GM18867 (cell line): ENCODE results near the gene BEX3.
A peak's percentile ranks its signal among the peaks of the same experiment; 100 is the strongest.
"Not testable (repeated sequence)": the region's sequence is repeated elsewhere in the genome, so short reads cannot be mapped to it uniquely, and the experiment has no call there.

ENCODE experiments used
- ATAC-seq: cut with Tn5 transposase; IDR thresholded peaks from one replicate; pipeline ENCODE4 v1.9.1; 2021; ENCODE audit warnings: mild to moderate bottlenecking, moderate library complexity; ENCODE audit not compliant: unreplicated experiment

Gene BEX3

GRCh38 chrX:103378990-103379389 is 2.7 kb downstream of the BEX3 start:
- no peak for ATAC-seq

DNA sequence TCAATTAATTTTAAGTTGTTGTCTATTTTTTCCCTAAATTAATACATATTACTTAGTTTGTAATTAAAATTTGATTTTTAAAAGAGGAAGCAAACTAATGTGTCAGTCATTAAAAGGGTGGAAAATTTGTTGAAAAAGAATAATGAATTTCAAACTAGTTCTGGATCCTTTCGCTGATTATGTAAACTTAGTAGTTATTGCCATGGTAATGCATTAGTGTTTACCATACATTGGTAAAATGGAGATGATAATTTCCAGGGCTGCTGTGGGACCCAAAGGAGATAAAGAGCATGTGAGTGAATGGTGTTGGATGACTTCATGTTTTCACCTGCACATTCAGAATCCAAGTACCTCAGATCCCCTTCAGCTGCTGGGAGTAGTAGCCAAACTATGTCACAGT is 6.5 kb downstream of the BEX3 start:
- no peak for ATAC-seq

GRCh38 chrX:103384672-103385071 is 8.3 kb downstream of the BEX3 start:
- ATAC-seq = no peak

DNA sequence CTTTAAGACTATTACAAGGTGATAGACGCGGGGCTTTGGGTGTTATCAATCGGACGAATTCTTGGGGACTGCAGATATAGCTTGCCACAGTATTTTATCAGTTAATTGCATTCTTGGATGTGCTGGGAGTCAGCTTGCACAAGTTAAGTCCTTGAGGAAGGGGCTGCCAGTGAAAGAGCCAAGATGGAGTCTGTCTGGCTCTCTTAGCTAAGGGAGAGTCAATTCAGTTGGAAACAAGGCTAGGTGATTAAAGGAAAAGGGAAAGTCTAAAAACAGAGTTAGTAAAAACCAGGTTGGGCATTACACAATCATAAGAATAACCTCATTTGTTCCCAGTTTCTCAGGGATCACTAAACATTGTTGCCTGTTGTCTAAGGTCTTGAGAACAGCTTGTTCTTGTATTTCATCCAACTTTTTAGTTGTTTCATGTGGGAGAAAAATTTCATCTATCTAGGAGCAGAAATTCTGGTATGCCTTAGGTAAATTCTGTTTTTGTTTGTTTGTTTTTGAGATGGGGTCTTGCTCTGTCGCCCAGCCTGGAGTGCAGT is 9.0 kb downstream of the BEX3 start:
- not testable (repeated sequence) for ATAC-seq

GRCh38 chrX:103386332-103386731 is 10.0 kb downstream of the BEX3 start:
- no peak for ATAC-seq

- ATAC-seq = no peak
Observed at GRCh38 chrX:103393487-103393886, 17.1 kb downstream of the BEX3 start.

DNA sequence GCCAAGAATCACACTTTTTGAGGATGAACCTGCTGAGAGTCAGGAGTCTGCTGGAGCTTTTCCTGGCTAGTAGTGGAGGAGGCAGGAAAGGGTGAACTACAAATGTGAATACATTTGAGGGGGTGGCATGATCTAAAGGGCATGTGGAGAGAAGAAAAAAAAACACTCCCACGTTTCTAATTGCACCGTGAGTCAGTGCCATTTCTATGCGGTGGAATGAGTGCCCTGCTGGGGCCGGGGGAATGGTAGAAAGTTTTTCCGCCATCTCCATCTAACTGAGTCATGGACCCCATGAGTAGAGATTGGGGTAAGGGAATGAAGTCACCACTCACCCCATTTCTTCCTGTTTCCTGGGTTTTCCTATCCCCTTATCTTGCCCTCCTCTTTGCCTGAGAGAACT is 19.8 kb downstream of the BEX3 start:
- no peak for ATAC-seq

DNA sequence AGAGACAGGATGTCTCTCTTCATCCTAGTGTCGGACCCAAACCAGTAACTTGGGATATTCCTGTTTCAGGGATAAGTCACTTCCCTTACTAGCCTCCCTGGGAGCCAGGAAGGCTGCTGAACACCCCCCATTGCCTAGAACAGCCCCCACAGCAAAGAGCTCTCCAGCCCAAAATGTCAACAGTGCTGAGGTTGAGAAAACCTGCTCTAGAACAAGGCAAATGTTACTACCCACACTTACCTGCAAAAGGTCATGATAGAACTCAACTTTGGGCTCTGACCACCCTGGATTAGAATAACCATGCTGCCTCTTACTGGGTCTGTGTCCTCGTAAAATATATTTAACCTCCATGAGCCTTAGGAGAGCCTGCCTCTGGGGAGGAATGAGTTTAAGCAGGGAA is 20.3 kb downstream of the BEX3 start:
- no peak for ATAC-seq

- ATAC-seq = no peak
Observed at GRCh38 chrX:103397707-103398106, 21.4 kb downstream of the BEX3 start.

- ATAC-seq = no peak
Observed at GRCh38 chrX:103398421-103398864, 22.1 kb downstream of the BEX3 start.

DNA sequence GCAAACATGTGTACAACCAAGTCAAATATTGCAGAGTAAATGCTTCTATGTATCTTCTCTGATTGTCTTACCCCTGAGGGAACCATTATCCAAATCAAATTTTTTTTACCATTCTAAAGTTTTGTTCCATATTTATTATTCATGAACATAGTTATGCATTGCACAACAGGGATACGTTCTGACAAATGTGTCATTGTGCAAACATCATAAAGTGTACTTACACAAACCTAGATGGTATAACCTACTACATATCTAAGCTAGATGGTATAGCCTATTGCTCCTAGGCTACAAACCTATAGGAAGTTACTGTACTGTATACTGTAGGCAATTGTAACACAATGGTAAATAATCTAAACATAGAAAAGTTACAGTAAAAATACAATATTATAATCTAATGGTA is 23.4 kb downstream of the BEX3 start:
- no peak for ATAC-seq

DNA sequence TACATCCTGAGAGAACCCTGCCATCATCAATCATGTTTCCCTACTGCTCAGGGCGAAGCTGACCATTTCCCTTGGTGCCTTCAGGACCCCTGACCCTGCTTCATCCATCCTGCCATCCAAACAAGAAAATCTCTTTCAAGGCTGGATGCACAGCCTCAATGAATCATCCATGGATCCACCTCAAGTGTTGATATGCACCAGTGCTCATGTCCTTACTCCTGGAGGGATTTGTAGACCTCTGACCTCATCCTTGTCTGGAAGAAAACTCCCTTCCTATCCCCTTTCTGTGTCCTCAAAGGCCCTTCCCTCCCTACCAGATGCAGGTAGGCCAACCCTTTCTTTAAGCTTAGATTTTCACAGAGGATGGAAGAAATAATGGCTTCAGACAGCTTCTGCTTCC is 24.6 kb downstream of the BEX3 start:
- no peak for ATAC-seq

GRCh38 chrX:103404231-103405008 is 28.1 kb downstream of the BEX3 start:
- ATAC-seq = peak; percentile 98

GRCh38 chrX:103405009-103405333 is 28.6 kb downstream of the BEX3 start:
- no peak for ATAC-seq

DNA sequence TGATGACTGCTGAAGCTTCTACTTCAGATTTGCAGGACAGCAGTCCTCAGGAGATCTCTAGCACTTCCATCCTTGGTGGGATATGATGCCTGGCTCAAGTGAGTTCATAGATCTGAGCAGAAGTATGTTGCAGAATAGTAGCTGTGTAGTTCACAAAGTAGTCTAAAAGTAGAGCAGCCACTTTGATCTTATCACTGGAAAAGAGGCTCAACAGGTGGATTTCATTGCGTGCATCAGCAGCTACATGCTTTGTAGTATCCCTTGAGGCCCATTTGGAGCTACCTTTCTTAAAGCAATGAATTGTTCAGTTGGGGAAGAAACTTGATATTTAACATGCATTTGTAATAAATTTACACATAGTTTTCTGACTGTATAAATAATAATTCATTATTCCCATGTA is 29.9 kb downstream of the BEX3 start:
- no peak for ATAC-seq

DNA sequence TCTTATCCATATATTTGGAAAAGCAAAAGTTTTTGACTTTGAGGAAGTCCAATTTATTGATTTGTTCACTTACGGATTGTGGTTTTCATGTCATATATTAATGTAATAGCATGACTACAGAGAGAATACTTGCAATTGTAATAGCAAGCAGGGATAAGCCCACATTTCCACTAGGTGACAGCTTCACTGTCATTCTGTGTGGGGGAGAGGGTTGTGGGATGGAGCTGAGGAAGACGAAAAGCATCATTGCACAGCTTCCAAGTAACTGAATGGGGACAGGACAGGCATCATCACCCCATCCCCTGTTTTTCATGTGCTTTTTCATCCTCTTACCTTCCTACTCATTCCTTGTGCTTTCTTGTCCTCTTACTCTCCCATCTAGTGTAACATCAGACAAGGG is 31.4 kb downstream of the BEX3 start:
- no peak for ATAC-seq

- ATAC-seq = not testable (repeated sequence)
Observed at GRCh38 chrX:103411721-103412120, 35.4 kb downstream of the BEX3 start.

DNA sequence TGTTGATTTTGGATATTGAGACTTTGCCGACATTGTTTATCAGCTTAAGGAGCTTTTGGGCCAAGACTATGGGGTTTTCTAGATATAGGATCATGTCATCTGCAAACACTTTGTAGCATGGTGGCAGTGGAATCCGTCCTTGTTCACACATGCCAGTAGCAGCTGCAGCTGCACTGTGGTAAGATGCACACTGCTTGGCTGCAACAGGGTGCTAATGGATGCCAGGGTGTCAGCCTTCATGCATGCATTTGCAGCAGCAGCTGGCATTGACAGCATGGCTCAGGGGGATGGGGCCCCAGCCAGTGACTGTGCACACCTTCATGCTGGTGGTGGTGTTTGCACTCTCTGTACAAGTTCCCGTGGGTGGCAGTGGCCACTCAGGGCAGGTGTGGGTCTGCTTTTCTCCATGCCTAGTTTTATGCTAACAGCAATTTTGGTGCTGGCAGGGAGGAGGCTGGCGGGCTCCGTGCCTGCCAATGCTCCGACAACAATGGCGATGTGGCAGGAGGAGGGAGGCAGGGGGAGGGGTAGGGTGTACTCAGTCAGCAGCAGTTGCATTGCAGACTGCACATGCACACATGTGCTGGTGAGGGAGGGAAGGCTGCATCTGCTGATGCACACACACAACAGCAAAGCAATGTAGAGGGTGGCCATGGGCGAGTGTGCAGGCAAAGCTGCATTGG is 37.5 kb downstream of the BEX3 start:
- no peak for ATAC-seq

DNA sequence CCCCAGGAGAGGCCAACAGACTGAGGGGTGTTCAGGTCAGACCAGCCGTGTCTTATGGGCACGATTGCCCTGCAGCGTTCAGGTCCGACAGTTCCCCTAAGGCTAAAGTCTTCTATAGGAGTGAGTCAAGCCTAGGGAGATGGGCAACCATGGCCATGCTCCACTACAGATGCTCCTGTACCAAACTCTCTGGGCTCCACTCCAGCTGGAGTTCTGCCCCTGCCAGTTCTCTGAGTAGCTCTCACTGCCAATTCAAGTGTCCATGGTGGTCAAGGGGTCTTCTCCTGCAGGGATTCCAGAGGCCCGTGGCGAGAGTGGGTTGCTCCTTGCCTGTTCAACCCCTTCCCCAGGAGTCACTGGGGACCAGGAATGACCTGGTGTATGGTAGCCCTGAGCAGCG is 38.2 kb downstream of the BEX3 start:
- ATAC-seq = no peak

DNA sequence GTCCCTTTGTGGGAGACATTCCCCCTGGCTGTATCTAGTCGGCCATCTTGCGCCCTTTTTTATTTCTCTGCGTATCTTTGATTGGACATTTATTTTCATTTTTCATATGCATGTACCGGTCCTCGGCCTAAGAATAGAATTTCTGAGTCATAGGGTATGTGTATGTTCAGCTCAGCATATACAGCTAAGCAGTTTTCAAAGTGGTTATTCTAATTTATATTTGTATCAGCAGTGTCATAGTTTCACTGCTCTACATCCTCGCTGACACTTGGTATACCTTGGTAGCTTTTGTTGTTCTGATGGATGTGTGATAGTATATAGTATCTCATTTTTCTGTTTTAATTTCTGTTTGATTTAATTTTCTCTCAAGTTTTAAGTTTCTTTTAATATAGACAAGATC is 38.7 kb downstream of the BEX3 start:
- no peak for ATAC-seq

DNA sequence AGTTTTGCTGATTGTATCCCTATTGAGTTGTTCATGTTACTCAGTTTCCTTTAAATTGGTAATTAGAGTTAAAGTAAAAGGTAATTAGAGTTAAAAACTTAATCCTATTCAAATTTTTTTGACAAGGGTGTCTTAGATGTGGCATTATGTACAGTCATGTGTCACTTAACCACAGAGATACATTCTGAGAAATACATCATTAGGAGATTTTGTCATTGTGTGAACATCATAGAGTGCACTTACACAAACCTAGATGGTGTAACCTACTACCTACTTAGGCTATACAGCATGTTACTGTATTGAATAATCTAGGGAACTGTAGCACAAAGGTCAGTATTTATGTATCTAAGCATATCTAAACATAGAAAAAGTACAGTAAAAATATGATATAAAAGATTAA is 39.2 kb downstream of the BEX3 start:
- ATAC-seq = no peak

DNA sequence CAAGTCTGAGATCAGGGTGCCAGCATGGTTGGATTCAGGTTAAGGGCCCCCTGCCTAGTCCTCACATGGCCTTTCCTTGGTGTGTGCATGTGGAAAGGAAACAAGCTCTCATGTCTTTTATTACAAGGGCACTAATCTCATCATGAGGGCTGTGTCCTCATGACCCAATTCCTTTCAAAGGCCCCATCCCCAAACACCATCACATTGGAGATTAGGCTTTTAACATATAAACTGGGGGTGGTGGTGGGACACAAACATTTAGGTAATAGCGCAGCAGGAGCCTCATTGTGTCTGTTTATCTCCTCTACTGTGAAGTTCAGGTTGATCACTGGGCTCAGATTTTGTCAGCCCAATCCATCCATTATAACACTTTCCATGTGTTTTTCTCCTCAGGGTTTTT is 41.0 kb downstream of the BEX3 start:
- ATAC-seq = no peak
